Activated CD4-positive, alpha-beta T cell treated with anti-CD3 and anti-CD28 coated beads for 48 hours (primary cell): Measurements from ENCODE around the gene CACNA1D.
"Not testable (repeated sequence)": the region's sequence is repeated elsewhere in the genome, so short reads cannot be mapped to it uniquely, and the experiment has no call there.

ENCODE experiments used
- DNase-seq: peaks from one replicate; pipeline ENCODE4 v3.0.0-alpha.2; 2020

The CACNA1D gene

DNA sequence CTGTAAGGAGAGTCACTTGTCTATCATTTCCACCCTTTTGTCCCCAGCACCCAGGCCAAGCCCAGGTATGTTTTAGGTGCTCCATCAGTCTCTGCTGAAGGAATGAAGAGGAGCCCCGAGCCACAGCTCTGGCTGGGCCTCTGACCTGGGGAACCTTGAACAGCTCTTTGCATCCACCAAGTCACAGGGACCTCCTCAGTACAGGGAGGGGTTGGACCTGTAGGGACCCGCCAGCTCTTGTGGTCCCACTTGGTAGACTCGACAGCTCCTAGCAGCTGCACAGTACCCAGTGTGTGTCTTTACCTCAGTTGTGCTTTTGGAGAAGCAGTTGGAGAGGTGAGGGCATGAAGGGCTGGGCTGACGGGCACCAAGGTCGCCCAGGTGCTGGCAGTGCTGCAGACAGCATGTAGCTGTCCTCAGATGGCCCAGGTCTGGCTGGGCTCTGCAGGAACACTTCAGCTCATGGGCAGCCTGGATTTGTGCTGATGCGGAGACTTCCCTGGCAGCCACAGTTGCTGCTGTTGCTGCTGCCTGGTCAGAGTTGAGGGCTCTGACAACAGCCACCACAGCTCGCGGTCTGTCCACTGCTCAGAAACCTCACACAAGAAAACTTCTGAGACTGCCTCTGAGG is 123.6 kb downstream of the CACNA1D start:
- no peak for DNase-seq

DNA sequence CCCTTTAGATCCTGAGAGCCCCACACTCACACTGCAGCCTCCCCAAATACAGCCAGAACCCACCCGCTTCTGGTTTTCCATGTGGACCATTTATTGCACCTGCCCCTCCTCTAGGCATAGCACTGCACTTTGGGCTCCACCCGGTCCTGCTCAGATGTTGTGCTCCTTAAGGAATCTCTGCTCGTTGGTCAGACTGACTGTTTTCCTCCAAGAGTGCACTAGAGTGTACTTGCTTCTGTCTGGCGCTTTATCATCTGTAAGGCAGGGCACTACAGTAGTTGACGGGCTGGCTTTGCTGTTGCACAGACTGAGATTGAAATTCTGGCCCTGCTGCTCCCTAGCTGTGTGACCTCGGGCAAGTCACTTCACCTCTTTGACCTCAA is 124.1 kb downstream of the CACNA1D start:
- DNase-seq, result no peak

DNA sequence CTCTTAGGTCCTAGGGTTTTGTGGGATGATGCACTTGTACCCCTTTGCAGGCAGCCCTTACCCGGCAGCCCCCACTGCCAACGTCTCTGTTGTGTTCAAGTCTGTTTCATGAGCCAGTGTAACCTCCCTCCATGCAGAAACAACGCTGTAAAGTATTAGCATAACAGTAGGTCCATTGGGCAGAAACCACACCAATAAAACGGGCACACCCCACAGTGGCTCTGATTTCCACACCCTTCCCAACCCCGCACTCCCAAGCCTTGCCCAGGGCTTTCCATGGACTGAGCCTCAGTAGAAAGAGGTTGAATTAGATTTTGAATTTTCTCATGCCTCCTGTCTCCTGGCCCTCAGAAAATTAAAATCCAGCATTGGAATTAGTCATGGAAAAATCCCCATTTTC is 124.5 kb downstream of the CACNA1D start:
- no peak for DNase-seq

DNA sequence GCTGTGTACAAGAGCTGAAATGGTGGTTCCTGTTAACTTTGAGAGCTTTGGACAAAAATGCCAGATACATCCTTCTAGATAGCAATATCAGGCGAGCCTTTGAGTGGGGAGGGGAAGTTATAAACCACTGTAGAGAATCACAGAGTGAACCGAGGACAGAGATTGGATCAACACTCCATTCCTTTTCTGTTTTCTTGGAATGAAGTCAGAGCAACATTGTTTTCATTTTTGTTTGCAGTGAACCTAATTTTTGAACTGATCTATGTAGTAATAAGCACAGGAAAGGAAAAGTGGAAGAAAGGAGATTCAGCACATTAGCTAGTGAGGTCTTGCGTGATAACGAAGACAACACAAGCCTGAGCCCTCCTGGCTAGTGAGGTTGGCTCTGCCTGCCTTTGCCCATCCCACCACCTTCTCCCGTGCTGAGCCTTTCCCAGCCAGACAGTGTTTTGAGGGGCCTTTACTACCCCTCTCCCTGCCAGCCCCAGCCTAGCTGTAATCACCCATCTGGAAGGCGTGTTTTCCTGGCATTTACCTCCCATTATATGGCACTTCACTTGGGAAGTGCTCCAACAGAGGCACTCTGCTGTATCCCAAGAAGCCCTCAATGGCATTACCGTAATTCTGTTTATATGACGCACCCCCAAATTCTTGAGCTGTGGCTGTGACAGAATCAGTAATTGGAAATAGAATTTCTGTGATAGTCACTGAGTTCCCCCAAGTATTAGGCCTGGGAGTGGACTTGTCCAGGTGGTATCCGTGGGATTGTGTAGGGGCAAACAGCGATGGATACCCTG is 129.8 kb downstream of the CACNA1D start:
- DNase-seq, result no peak

DNA sequence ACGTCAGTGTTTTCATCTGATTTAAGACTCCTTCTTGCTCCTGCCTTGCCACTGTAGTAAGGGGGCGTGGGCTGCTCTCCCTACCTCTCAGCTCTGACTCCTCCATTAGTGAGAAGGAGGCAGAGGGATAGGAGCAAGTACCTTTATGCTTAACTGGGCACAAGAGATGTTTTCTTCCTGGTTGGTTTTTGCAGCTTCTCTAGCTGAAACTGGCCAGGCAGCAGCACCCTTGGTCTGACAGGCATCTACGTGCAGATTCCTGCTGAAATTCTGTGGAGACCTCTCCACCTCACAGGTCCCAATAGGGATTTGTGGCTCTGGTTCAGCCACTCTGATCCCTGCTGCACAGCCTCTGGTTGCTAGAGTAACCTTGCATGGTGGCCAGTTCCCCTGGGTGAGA is 132.5 kb downstream of the CACNA1D start:
- DNase-seq, result no peak

DNA sequence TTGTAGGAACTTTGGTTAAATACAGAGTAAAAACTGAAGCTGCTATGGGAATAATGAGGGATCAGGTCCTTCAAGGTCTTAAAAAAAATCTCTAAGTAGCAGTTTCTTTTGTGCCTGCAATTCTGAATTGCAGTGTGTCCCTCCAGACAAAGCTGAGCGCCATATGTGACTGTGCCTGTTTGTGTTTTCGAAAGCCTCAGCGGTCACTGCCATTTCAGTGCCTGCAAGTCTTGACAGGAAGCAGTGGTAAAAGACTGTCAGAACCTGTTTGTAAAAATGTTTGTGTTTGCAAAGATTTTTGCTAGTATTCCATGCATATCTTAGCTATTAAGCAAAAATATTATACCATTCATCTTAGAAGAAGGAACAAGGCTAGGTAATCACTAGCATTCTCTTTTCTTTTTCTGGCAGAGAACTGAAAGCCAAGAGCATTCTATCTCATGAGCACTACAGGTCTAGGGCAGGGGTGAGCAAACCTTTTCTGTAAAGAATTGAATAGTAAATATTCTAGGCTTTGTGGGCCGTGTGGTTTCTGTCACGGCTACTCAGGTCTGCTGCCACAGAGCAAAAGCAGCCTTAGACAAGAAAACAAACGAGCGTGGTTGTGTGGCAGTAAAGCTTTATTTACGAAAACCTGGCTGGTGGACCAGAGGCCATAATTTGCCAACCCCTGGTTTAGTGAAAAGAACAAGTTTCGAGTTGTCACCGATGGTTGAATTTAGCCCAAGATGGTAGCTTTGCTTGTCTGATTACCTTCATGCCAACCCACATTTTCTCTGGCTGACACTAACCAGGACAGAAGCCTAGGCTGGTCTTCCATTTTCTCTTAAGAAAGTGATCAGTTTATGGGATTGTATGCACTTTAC is 134.4 kb downstream of the CACNA1D start:
- DNase-seq, result no peak

DNA sequence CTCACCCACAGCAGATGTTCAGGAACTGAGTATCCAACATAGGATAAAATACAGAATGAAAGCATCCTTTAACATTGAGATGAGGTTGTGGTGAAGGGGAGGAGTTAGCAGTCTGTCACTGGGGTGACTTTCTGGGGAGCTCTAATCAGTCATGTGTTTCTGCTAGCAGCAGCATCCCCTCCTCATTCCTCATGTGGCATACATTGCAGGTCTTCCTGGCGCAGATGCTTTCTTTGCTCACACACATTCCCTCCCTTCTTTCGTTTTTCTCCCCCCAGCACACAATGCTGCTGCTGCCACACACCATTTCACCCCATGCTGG is 135.0 kb downstream of the CACNA1D start:
- no peak for DNase-seq

DNA sequence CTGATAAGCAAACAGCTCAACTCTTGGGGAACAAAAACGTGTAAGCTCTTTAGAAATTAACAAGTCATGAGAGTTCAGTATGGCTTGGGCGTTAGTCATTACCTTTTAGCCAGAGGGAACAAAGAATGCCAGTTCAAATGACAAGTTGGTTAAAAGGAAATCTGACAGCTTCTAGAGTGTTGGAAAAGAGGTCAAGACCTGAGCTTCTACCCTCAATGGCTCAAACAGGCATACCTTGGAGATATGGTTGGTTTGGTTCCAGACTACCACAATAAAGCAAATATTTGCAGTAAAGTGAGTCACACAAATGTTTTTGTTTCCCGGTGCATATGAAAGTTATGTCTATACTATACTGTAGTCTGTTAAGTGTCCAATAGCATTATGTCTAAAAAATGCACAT is 136.1 kb downstream of the CACNA1D start:
- DNase-seq, result no peak

DNA sequence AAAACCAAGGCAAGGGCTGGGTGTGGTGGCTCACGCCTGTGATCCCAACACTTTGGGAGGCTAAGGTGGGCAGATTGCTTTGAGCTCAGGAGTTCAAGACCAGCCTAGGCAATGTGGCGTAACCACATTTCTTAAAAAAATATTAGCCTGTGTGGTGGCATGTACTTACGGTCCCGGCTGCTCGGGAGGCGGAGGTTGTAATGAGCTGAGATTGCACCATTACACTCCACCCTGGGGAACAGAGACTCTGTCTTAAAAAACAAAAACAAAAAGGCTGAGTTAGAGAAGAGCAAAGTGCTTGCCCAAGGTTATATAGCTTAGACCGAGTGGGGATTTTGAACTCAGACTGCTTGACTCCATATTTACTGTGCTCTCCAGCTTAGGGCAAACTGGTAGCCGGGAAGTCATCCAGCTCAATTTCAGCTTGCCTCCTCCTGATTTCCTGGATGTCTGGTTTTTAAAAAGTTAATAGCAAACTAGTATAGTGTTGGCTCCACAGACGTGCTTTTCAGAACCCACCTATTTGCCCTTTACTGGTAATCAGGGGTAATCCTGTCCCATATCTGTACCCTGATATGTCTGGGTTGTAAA is 138.9 kb downstream of the CACNA1D start:
- DNase-seq, result no peak

DNA sequence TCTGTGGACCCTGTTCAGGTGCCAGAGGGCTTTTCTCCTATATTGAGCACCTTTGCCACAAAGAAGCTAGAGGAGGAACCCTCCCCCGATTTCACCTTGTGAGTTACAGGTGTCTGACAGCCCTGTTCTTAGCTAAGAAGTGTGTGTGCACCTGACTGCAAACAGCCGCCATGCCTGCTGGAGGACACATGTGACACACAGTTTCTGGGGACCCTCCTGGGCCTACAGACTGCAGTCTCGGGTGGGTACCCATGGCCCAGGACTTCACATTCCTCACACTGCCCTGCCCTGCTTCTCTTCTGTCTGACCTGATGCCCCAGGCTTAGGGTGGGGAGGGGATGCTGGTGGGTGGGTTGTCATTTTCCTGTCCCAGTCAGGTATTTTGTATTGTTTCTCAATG is 140.6 kb downstream of the CACNA1D start:
- DNase-seq, result no peak

DNA sequence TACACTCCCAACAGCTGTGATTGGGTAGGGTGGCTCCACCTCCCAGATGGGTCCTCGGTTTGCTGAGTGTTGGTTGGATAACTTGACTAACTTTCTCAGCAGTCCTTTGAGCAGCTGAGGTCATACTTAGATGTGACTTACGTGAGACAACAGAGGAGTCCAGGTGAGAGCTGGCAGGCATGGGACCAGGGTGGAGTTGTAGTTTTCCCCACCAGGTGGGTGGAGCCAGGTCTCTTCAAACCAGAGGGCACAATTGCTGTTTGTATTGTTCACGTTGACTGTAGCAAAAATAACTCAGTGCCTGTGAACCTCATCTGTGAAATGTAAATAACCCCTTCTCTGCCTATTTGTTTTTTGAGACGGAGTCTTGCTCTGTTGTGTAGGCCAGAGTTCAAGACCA is 144.4 kb downstream of the CACNA1D start:
- not testable (repeated sequence) for DNase-seq

DNA sequence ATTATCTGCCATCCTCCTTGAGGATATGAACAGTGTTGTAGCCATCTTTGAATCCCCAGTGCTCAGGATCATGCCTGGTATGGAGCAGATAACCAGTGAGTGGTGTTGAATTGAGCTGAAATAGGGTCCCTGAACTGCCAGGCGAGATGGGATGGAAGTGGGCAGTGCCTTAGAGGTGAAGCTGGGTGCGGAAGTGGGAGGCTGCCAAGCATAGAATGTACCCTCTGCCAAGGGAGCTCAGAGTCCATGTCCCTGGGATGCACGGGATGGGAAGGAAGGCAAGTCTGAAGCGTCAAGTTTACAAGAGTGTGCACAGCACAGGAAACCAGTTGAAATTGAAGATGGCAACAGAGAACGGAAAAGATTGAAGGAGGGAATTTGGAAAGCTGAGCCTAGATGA is 147.0 kb downstream of the CACNA1D start:
- DNase-seq, result no peak

DNA sequence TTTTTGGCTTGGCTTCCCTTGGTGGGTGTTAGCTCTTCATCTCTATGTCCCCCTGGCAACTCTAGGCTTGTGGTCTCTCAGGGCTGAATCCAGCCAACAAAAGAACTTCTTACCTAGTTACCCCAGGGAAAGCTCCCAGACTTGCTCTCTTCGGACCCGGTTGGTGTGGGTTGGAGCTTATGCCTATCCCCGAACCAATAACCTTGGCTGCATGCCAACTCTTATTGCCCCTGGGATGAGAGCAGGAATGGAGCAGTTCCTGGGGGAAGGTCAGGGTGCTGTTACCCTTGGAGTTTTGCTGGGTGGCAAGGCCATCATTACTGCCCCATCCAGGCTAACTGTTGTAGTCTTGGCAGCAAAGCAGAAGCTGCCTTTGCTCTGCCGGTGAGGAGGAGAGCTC is 147.8 kb downstream of the CACNA1D start:
- no peak for DNase-seq

DNA sequence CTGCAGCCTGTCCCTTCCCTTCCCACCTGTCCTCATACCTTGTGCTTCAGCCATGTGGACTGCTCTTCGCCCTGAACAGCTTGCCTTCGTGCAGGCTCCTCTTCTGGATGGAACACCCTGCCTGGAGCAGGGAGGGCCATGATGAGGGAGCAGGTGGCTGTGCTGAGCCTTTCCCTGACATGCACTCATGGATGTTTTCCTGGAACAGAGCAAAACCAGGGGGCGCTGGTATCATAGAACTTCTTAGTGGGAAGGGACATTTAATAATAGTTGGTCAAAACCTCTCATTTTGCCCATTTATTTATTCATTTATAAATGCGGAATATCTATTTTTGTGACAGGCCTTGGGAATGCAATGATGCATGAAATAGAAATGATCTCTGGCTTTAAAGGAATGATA is 149.3 kb downstream of the CACNA1D start:
- no peak for DNase-seq

DNA sequence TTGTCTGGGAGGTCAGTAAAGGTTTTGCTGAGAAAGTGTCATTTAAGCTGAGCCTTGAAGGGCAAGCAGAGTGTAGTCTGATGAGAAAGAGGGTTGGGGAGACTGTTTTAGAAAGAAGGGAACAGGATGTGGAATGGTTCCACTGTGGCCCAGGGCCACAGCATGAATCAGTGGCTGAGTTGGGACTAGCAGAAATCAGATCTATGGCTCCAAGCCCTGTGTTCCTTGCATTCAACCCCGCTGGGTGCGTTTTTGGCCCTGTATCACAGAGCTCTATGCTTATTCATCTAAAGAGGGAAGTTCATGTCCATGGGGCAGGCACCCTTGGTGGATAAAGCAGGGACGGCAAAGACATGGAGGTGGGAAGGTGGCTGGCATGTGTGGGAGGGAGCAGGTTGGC is 151.3 kb downstream of the CACNA1D start:
- DNase-seq, result no peak

DNA sequence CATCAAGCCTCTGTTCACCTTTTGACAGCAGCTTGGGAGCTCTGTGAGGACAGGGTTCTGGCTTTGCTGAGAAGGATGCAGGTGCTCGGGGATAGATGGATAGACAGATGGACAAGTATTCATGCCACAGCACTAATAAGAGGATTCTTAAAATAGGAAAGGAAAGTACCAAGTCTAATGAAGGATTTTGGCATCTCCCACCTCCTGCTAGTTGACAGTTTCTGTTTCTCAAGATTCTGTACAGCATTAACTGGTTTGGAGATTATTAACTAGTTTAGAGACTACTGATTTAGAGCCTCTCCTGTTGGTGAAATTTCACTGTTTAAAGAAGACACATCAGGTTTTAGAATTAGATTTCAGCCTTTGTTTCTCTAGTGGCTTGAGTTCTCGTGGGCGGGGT is 152.3 kb downstream of the CACNA1D start:
- no peak for DNase-seq

DNA sequence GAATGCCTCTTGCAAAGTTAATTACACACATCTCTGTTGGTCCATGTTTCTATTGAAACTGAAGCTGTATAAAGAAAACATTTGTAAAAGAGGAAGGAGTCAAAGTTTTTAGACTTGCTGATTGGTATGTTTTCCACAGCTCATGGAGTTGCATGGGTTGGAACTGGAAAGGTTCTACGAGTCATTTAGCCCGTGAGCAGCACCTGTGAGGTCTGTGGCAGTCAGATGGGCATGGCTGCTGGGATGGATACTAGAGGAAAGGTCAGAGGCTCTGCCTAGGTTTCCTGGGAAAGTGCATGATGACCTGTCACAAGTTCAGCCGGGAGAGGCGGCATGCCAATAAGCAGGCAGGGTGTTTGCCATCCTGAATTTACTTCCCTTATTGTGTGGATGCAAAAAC is 155.4 kb downstream of the CACNA1D start:
- DNase-seq, result no peak

DNA sequence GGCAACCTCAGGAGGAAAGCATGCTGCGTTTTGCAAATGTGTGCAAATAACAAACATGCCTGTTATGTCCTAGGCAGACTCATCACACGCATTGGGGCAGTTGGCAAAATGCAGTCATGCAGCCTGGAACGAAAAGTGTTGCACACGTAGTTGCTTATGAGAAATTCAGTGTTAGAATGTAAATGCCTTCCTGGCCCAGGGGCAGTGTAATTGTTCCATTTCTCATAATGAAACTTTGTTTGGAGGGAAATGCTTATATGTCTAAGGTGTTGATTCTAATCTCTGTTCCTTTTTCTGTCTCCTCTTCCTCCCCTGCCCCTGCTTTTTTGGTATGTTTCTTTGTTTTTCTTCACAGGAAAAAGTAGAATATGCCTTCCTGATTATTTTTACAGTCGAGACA is 156.0 kb downstream of the CACNA1D start:
- peak; percentile 13 for DNase-seq

DNA sequence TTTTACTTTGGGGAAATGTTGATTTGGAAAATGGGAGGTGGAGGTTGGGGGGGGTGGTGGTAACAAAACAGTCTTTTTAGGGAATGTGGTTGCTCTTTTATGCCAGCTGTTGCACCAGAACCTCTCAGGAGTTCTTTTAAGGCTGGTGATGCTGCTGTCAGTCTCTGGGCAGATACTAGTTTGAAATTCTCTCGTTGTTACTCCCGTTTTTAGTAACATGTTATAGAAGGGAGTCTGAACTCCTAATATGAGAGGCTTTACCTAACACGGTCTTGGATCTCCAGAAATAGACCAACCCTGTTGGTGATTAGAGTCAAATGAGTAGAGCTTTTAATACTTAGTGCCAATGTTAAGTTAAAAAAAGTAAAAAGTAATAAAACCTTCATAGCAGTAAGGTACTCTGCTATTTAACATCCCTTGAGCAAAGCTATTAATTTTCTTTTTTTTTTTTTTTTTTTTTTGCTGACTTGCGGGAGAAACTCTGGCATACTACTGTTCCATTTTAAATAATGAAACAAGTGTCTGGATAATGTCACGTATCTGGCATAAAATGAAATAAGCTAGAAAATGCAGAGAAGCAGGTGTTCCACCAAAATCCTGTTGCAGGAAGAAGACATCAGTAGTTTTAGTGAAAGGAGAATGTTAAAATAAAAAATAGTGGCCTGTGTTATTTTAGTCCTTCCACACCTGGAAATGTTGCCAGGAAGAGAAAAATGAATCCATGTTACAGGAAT is 156.7 kb downstream of the CACNA1D start:
- DNase-seq, result no peak

DNA sequence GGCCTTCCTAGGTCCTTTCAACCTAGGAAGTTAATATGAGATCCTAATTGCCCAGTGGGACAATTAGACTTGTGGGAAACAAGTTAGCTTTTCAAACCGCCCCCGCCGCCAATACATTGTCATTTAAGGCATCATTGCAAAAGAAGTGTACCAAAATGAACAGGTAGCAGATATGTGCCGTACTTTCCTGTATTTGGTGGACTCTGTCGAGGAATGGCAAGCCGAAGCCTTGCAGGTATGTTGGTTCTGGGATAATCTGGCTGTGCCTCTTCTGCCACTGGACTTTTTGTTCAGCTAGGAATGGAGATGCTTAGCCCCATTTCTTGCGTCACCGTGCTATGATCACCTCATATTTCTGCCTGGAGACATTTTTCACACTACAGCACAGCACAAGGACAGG is 157.5 kb downstream of the CACNA1D start:
- DNase-seq, result no peak

DNA sequence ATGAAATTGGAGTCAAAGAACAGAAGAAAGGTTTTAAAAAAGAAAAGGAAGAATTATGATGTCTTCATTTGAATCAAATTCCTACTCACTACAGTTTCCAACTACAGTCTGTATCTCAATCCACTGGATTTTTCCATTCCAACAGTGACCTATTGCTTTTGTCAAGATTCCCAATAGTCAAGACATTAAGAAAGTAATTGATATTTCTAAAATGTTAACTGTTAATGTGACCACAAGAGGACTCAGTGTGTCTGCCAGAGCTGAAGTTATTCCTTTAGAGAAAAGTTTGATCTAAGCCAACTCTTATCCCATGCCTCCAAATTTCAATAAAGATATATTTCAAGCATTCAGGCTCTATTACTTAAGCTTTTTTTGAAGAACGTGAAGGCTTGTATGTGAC is 163.2 kb downstream of the CACNA1D start:
- no peak for DNase-seq

DNA sequence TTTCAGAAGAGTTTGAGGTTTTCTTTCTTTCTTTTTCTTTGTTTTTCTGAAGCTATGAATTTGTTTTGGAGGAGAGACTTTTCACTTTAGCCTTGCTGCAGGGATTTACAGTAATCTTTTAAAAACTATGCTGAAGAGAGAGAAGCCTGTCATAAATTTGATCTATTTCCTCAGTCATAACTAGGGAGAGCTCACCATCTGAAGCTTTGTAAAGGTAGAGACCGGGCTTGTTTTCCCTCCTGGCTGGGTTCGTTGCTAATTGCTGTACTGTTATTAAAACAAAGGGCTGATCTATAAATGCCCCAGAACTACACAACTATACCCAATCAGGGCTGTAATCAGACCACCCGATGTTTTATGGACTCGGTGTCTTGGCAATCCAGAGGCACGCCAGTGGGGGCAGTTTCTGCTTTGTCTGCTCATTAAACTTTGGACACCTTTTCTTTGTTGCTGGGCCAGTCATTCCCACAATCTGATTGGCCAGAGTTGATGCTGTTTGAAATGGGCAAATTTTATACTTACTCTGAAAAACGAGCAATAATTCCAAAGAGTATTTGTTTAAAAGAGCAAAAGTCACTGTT is 164.3 kb downstream of the CACNA1D start:
- no peak for DNase-seq

DNA sequence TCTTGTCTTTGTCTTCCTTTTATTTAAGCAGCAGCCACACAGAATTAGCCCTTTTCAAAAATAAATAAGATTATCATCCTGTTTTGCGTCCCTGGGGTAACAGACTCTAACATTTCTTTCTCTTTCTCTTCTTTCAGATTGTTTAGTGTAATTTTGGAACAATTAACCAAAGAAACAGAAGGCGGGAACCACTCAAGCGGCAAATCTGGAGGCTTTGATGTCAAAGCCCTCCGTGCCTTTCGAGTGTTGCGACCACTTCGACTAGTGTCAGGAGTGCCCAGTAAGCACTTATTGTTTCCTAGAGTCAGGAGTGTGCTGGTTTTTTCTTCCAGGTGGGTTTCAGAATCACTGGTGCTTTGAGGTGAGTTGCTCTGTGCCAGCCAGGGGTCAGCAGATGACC is 165.6 kb downstream of the CACNA1D start:
- no peak for DNase-seq
